ENCODE results near the gene IFNLR1.

GRCh38 chr1:24168245-24168644 lies 18.8 kb downstream of the IFNLR1 start:
- TF ChIP-seq, protein P1, sequence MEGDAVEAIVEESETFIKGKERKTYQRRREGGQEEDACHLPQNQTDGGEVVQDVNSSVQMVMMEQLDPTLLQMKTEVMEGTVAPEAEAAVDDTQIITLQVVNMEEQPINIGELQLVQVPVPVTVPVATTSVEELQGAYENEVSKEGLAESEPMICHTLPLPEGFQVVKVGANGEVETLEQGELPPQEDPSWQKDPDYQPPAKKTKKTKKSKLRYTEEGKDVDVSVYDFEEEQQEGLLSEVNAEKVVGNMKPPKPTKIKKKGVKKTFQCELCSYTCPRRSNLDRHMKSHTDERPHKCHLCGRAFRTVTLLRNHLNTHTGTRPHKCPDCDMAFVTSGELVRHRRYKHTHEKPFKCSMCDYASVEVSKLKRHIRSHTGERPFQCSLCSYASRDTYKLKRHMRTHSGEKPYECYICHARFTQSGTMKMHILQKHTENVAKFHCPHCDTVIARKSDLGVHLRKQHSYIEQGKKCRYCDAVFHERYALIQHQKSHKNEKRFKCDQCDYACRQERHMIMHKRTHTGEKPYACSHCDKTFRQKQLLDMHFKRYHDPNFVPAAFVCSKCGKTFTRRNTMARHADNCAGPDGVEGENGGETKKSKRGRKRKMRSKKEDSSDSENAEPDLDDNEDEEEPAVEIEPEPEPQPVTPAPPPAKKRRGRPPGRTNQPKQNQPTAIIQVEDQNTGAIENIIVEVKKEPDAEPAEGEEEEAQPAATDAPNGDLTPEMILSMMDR (conservative IDR thresholded peaks at IDR 0.05 in 1 of 2, IDR thresholded peaks at IDR 0.05 in 1 of 2; ENCODE audit: low read depth in 1 of 2, low read length in 2 of 2): no peak
- no peak for TF ChIP-seq EZH2 (IDR thresholded peaks at IDR 0.05; ENCODE audit: low read length, missing control alignments)

All from fibroblast of lung (primary cell).